GM23338 (cell line): ENCODE results near the gene PARD3. TPM values are rescaled to one million over a fixed set of nuclear protein-coding genes. Genes with fewer than 3 reads are reported as not detected.

ENCODE experiments used
- ATAC-seq: fragments of 200-7000 bp; cut with Tn5 transposase; 3 replicates; pipeline ENCODE4 v1.9.1; 2020
- DNase-seq: peaks from one replicate; pipeline ENCODE4 v3.0.0-alpha.2; 2015; ENCODE audit warnings: low spot score
- H2AFZ ChIP-seq: fragments of 200-600 bp; sonication (generic); 2 replicates; pipeline ENCODE4 v1.8.0; 2016; ENCODE audit warnings: antibody characterized with exemption, mild to moderate bottlenecking, moderate library complexity
- H3F3A ChIP-seq: fragments of 200-600 bp; sonication (generic); replicated peaks from 2 replicates; pipeline ENCODE4 v1.8.0; 2017; ENCODE audit warnings: antibody characterized with exemption, mixed run types, low read depth
- H3K27ac ChIP-seq: fragments of 200-600 bp; sonication (generic); 2 replicates; pipeline ENCODE4 v1.6.1; 2016; ENCODE audit warnings: low read depth
- H3K27me3 ChIP-seq: fragments of 200-600 bp; sonication (generic); 2 replicates; pipeline ENCODE4 v1.8.0; 2016; ENCODE audit warnings: mild to moderate bottlenecking, mixed run types, moderate library complexity; ENCODE audit not compliant: insufficient read depth
- H3K36me3 ChIP-seq: fragments of 200-600 bp; sonication (generic); 2 replicates; pipeline ENCODE4 v1.8.0; 2016; ENCODE audit warnings: mild to moderate bottlenecking; ENCODE audit not compliant: insufficient read depth
- H3K4me1 ChIP-seq: fragments of 200-600 bp; sonication (generic); 2 replicates; pipeline ENCODE4 v1.8.0; 2016; ENCODE audit warnings: mild to moderate bottlenecking, moderate library complexity; ENCODE audit not compliant: insufficient read depth
- H3K4me2 ChIP-seq: fragments of 200-600 bp; sonication (generic); 2 replicates; pipeline ENCODE4 v1.7.1; 2017; ENCODE audit warnings: mixed run types
- H3K4me3 ChIP-seq: fragments of 200-600 bp; sonication (generic); 2 replicates; pipeline ENCODE4 v1.6.1; 2016; ENCODE audit warnings: mixed run types
- H3K79me2 ChIP-seq: fragments of 200-600 bp; sonication (generic); replicated peaks from 2 replicates; pipeline ENCODE4 v1.8.0; 2017; ENCODE audit warnings: mild to moderate bottlenecking; ENCODE audit not compliant: insufficient read depth
- H3K9me2 ChIP-seq: fragments of 200-600 bp; sonication (generic); 2 replicates; pipeline ENCODE4 v1.8.0; 2017; ENCODE audit not compliant: insufficient read depth
- H4K20me1 ChIP-seq: fragments of 200-600 bp; sonication (generic); replicated peaks from 2 replicates; pipeline ENCODE4 v1.8.0; 2017; ENCODE audit warnings: mild to moderate bottlenecking; ENCODE audit not compliant: insufficient read depth
- H3K27ac Mint-ChIP-seq: 2 replicates; pipeline ENCODE4 v1.8.0; 2020; ENCODE audit warnings: inconsistent platforms, mild to moderate bottlenecking, moderate library complexity, mixed read lengths
- H3K27me3 Mint-ChIP-seq: 3 replicates; pipeline ENCODE4 v1.8.0; 2022; ENCODE audit warnings: low read depth, mild to moderate bottlenecking, moderate library complexity, mixed read lengths, inconsistent platforms; ENCODE audit not compliant: insufficient read depth, poor library complexity
- H3K36me3 Mint-ChIP-seq: 3 replicates; pipeline ENCODE4 v1.8.0; 2021; ENCODE audit warnings: low read depth, mild to moderate bottlenecking, inconsistent platforms, moderate library complexity, mixed read lengths
- H3K4me1 Mint-ChIP-seq: 3 replicates; pipeline ENCODE4 v1.8.0; 2020; ENCODE audit warnings: mild to moderate bottlenecking, inconsistent platforms, mixed read lengths
- H3K4me3 Mint-ChIP-seq: 3 replicates; pipeline ENCODE4 v1.8.0; 2021; ENCODE audit warnings: moderate library complexity, mild to moderate bottlenecking, inconsistent platforms, mixed read lengths
- H3K9me3 Mint-ChIP-seq: 3 replicates; pipeline ENCODE4 v1.8.0; 2020; ENCODE audit warnings: moderate library complexity, mild to moderate bottlenecking, inconsistent platforms, mixed read lengths
- EZH2 ChIP-seq: fragments of 200-600 bp; sonication (generic); IDR thresholded peaks from one replicate; pipeline ENCODE4 v1.8.0; 2017; ENCODE audit warnings: antibody characterized with exemption, mild to moderate bottlenecking, low read depth; ENCODE audit not compliant: unreplicated experiment
- EZH2phosphoT487 ChIP-seq: fragments of 200-600 bp; sonication (generic); IDR thresholded peaks from one replicate; pipeline ENCODE4 v1.8.1; 2018; ENCODE audit warnings: antibody characterized with exemption; ENCODE audit not compliant: unreplicated experiment
- JUNB ChIP-seq: IDR thresholded peaks from one replicate; pipeline ENCODE4 v1.6.1; 2016; ENCODE audit warnings: antibody characterized with exemption; ENCODE audit not compliant: unreplicated experiment
- NANOG ChIP-seq: IDR thresholded peaks from 2 replicates; pipeline ENCODE4 v1.6.1; 2016; ENCODE audit warnings: antibody characterized with exemption, borderline replicate concordance
- POLR2AphosphoS5 ChIP-seq: IDR thresholded peaks from 2 replicates; pipeline ENCODE4 v1.6.1; 2016; ENCODE audit warnings: antibody characterized with exemption, low read depth
- STAT1 ChIP-seq: IDR thresholded peaks from one replicate; pipeline ENCODE4 v1.6.1; 2016; ENCODE audit warnings: antibody characterized with exemption; ENCODE audit not compliant: unreplicated experiment
- ZNF331 ChIP-seq: fragments of 250-450 bp; sonication (Bioruptor Pico); IDR thresholded peaks from 2 replicates; pipeline ENCODE4 v1.5.0; 2020; ENCODE audit warnings: low read depth, mild to moderate bottlenecking, moderate library complexity
- polyA plus RNA-seq: library from polyadenylated mRNA; unstranded; fragments of >200 nt; fragmentation: Nextera tagmentation; extraction: Ambion mirVana; gene quantifications from 2 replicates; pipeline ENCODE4 v1.2.1, GENCODE V29; 2016
- total RNA-seq: library from RNA; depleted of rRNA; stranded (reverse); fragments of >200 nt; shearing (Covaris generic); gene quantifications from 2 replicates; pipeline ENCODE4 v1.2.3, GENCODE V29; 2014
- TF ChIP-seq, protein P1 (sequence below): IDR thresholded peaks from one replicate; pipeline ENCODE4 v1.6.1; 2018; ENCODE audit warnings: antibody characterized with exemption; ENCODE audit not compliant: unreplicated experiment
- TF ChIP-seq, protein P2 (sequence below), 2 experiments: fragments of 200-600 bp in 1 of 2; sonication (generic) in 1 of 2; conservative IDR thresholded peaks; 2 replicates each; pipeline versions ENCODE4 v1.5.1 to v1.6.1; 2016 to 2017; ENCODE audit warnings: antibody characterized with exemption in 2 of 2, low read depth in 2 of 2, mild to moderate bottlenecking in 2 of 2, moderate library complexity in 1 of 2

Gene PARD3
- total and polyA plus RNA-seq, 2 experiments from 2014 or later, result 30.2 to 51.4 TPM

DNA sequence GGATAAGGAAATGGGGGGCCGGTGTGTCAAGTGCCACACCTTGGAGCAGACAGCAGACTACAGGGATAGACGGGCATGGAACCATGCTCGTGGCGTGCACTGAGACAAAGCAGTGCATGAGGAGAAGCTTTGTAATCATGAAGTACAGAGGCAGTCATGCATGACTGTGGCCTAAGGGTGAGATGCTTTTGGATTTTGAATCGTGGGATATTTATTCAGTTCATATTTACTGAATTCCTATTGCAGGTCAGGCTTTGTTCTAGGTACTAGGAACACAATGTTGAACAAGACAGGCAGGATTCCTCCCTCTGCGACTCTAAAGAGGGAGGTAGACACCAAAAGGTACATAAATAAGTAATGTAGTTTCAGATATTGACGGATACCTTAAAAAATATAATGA lies 597.6 kb downstream of the PARD3 start (continued):
- TF ChIP-seq NANOG, result no peak

DNA sequence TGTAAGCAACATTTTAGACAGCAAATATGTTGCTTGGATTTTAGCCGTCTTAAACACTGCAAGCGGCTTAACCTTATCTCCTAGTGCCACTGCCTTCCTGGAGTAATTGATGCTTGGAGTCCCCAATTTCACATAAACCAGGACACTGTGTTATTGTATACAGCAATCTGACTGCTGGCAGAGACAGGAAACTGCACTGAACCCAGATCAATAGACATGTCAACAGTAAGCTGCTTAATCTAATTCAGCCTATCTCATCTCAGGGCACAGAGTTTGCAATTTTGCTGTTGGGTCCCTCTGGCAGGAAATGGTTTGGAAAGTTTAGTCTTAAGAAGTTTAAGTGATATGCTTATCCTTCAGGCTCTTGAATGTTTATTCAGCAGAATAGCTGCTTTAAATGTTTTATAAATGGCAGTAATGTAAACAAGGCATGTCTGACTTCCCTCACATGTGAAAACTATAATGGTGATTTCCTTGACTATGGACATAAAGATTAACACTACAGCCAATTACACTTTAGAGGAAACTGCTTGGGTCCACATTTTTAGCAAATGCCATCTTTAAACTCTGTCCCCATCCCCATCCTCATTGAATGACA lies 598.6 kb downstream of the PARD3 start:
- Mint-ChIP-seq H3K9me3 (no peaks in the 10 kb centered on the region), H3K4me1 (peaks cover 12% of the 10 kb centered on the region), H3K36me3 (no peaks in the 10 kb centered on the region), H3K27ac (no peak overlapping the region), H3K4me3 (no peak overlapping the region), H3K27me3 (no peaks in the 10 kb centered on the region)
- Histone ChIP-seq H2AFZ (no peak overlapping the region), H3K27me3 (no peaks in the 10 kb centered on the region), H3K79me2 (no peaks in the 10 kb centered on the region), H3K4me1 (no peaks in the 10 kb centered on the region; the same call in 1 of the 2 replicates), H3K4me3 (no peak overlapping the region), H3K36me3 (no peaks in the 10 kb centered on the region), H4K20me1 (no peaks in the 10 kb centered on the region), H3K27ac (no peak overlapping the region), H3K9me2 (peaks cover 5% of the 10 kb centered on the region; the same call in 1 of the 2 replicates), H3F3A (no peaks in the 10 kb centered on the region), H3K4me2 (no peak overlapping the region)
- ATAC-seq (no peak), DNase-seq (no peak)
- no peak for TF ChIP-seq ZNF331 (CRISPR knock-in tag)
- TF ChIP-seq POLR2AphosphoS5, result no peak
- no peak for TF ChIP-seq EZH2
- no peak for TF ChIP-seq EZH2phosphoT487
- TF ChIP-seq, protein P1, sequence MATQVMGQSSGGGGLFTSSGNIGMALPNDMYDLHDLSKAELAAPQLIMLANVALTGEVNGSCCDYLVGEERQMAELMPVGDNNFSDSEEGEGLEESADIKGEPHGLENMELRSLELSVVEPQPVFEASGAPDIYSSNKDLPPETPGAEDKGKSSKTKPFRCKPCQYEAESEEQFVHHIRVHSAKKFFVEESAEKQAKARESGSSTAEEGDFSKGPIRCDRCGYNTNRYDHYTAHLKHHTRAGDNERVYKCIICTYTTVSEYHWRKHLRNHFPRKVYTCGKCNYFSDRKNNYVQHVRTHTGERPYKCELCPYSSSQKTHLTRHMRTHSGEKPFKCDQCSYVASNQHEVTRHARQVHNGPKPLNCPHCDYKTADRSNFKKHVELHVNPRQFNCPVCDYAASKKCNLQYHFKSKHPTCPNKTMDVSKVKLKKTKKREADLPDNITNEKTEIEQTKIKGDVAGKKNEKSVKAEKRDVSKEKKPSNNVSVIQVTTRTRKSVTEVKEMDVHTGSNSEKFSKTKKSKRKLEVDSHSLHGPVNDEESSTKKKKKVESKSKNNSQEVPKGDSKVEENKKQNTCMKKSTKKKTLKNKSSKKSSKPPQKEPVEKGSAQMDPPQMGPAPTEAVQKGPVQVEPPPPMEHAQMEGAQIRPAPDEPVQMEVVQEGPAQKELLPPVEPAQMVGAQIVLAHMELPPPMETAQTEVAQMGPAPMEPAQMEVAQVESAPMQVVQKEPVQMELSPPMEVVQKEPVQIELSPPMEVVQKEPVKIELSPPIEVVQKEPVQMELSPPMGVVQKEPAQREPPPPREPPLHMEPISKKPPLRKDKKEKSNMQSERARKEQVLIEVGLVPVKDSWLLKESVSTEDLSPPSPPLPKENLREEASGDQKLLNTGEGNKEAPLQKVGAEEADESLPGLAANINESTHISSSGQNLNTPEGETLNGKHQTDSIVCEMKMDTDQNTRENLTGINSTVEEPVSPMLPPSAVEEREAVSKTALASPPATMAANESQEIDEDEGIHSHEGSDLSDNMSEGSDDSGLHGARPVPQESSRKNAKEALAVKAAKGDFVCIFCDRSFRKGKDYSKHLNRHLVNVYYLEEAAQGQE, result no peak

GRCh38 chr10:34213805-34214197 lies 601.3 kb downstream of the PARD3 start:
- no peak overlapping the region for H3K4me3 ChIP-seq
- Mint-ChIP-seq H3K27me3 (no peaks in the 10 kb centered on the region), H3K4me3 (no peak overlapping the region), H3K4me1 (no peaks in the 10 kb centered on the region; the same call in 2 of the 3 replicates), H3K36me3 (no peaks in the 10 kb centered on the region), H3K27ac (no peak overlapping the region), H3K9me3 (no peaks in the 10 kb centered on the region)
- peaks cover 5% of the 10 kb centered on the region; the same call in 1 of the 2 replicates for H3K9me2 ChIP-seq
- H3K27ac ChIP-seq, result no peak overlapping the region
- no peaks in the 10 kb centered on the region for H3K36me3 ChIP-seq
- no peaks in the 10 kb centered on the region for H3K4me1 ChIP-seq
- no peaks in the 10 kb centered on the region for H3K27me3 ChIP-seq
- H3K79me2 ChIP-seq, result no peaks in the 10 kb centered on the region
- H2AFZ ChIP-seq, result no peak overlapping the region
- H4K20me1 ChIP-seq, result no peaks in the 10 kb centered on the region
- H3K4me2 ChIP-seq, result no peak overlapping the region
- DNase-seq, result no peak
- no peaks in the 10 kb centered on the region for H3F3A ChIP-seq
- no peak for ATAC-seq
- TF ChIP-seq NANOG (no peak), EZH2 (no peak), STAT1 (no peak), JUNB (no peak)
- TF ChIP-seq, protein P2, sequence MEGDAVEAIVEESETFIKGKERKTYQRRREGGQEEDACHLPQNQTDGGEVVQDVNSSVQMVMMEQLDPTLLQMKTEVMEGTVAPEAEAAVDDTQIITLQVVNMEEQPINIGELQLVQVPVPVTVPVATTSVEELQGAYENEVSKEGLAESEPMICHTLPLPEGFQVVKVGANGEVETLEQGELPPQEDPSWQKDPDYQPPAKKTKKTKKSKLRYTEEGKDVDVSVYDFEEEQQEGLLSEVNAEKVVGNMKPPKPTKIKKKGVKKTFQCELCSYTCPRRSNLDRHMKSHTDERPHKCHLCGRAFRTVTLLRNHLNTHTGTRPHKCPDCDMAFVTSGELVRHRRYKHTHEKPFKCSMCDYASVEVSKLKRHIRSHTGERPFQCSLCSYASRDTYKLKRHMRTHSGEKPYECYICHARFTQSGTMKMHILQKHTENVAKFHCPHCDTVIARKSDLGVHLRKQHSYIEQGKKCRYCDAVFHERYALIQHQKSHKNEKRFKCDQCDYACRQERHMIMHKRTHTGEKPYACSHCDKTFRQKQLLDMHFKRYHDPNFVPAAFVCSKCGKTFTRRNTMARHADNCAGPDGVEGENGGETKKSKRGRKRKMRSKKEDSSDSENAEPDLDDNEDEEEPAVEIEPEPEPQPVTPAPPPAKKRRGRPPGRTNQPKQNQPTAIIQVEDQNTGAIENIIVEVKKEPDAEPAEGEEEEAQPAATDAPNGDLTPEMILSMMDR (conservative IDR thresholded peaks at IDR 0.05; ENCODE audit: low read depth in 2 of 2), result no peak
